ENCODE data around the gene RAB33B.

The RAB33B gene

DNA sequence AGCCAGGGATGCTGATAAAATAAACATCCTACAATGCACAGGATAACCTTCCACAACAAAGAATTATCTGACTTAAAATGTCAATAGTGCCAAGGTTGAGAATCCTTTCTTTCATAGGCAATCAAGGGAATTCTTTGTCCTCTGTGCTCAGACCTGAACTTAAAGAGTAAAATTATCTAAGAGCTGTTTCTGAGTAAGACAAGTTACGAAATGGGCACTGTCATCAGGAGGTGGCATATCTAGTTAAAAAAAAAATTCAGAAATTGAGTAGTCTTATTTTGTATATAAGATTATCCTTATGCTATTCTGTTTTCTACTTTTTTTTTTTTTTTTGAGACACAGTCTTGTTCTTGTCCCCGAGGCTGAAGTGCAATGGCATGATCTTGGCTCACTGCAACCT, 3.3 kb upstream of the RAB33B start:
- TF ChIP-seq POLR2AphosphoS5 (IDR thresholded peaks at IDR 0.05; ENCODE audit: low read depth, low read length) (no peak), FOXP2 (optimal IDR thresholded peaks at IDR 0.05; ENCODE audit: borderline replicate concordance, extremely low read depth, extremely low read length, insufficient read depth) (no peak), SIN3A (IDR thresholded peaks at IDR 0.05; ENCODE audit: borderline replicate concordance, insufficient read depth, low read length) (no peak), TAF1 (IDR thresholded peaks at IDR 0.05; ENCODE audit: borderline replicate concordance, insufficient read depth, low read length) (no peak)
- TF ChIP-seq, protein P1, sequence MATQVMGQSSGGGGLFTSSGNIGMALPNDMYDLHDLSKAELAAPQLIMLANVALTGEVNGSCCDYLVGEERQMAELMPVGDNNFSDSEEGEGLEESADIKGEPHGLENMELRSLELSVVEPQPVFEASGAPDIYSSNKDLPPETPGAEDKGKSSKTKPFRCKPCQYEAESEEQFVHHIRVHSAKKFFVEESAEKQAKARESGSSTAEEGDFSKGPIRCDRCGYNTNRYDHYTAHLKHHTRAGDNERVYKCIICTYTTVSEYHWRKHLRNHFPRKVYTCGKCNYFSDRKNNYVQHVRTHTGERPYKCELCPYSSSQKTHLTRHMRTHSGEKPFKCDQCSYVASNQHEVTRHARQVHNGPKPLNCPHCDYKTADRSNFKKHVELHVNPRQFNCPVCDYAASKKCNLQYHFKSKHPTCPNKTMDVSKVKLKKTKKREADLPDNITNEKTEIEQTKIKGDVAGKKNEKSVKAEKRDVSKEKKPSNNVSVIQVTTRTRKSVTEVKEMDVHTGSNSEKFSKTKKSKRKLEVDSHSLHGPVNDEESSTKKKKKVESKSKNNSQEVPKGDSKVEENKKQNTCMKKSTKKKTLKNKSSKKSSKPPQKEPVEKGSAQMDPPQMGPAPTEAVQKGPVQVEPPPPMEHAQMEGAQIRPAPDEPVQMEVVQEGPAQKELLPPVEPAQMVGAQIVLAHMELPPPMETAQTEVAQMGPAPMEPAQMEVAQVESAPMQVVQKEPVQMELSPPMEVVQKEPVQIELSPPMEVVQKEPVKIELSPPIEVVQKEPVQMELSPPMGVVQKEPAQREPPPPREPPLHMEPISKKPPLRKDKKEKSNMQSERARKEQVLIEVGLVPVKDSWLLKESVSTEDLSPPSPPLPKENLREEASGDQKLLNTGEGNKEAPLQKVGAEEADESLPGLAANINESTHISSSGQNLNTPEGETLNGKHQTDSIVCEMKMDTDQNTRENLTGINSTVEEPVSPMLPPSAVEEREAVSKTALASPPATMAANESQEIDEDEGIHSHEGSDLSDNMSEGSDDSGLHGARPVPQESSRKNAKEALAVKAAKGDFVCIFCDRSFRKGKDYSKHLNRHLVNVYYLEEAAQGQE (IDR thresholded peaks at IDR 0.05; ENCODE audit: insufficient read depth in 1 of 2, low read depth in 2 of 2, low read length in 2 of 2), result no peak

GRCh38 chr4:139451997-139452396, 1.9 kb upstream of the RAB33B start:
- TF ChIP-seq FOXP2 (optimal IDR thresholded peaks at IDR 0.05; ENCODE audit: borderline replicate concordance, extremely low read depth, extremely low read length, insufficient read depth) (no peak), TAF1 (IDR thresholded peaks at IDR 0.05; ENCODE audit: borderline replicate concordance, insufficient read depth, low read length) (no peak)
- TF ChIP-seq, protein P1 (IDR thresholded peaks at IDR 0.05; ENCODE audit: insufficient read depth in 1 of 2, low read depth in 2 of 2, low read length in 2 of 2), result no peak

DNA sequence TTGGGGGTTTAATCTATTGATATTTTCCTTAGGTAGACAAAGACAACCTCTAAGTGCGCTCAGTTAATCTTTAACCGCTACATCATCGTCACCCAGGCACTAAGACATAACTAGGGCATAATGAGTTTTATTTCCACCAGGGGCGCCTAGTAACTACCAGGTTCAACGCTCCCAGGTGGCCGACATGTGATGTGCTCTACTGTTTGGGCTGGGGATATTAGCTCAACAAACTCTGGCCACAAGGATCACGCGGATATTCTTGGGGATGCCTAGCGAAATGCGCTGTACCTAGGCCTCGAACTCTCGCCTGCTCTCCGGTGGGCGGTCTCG, 915 bp upstream of the RAB33B start:
- TF ChIP-seq FOXP2 (optimal IDR thresholded peaks at IDR 0.05; ENCODE audit: borderline replicate concordance, extremely low read depth, extremely low read length, insufficient read depth) (no peak), TAF1 (IDR thresholded peaks at IDR 0.05; ENCODE audit: borderline replicate concordance, insufficient read depth, low read length) (no peak), SIN3A (IDR thresholded peaks at IDR 0.05; ENCODE audit: borderline replicate concordance, insufficient read depth, low read length) (no peak), POLR2AphosphoS5 (IDR thresholded peaks at IDR 0.05; ENCODE audit: low read depth, low read length) (no peak)
- TF ChIP-seq, protein P1 (IDR thresholded peaks at IDR 0.05; ENCODE audit: insufficient read depth in 1 of 2, low read depth in 2 of 2, low read length in 2 of 2), result no peak

DNA sequence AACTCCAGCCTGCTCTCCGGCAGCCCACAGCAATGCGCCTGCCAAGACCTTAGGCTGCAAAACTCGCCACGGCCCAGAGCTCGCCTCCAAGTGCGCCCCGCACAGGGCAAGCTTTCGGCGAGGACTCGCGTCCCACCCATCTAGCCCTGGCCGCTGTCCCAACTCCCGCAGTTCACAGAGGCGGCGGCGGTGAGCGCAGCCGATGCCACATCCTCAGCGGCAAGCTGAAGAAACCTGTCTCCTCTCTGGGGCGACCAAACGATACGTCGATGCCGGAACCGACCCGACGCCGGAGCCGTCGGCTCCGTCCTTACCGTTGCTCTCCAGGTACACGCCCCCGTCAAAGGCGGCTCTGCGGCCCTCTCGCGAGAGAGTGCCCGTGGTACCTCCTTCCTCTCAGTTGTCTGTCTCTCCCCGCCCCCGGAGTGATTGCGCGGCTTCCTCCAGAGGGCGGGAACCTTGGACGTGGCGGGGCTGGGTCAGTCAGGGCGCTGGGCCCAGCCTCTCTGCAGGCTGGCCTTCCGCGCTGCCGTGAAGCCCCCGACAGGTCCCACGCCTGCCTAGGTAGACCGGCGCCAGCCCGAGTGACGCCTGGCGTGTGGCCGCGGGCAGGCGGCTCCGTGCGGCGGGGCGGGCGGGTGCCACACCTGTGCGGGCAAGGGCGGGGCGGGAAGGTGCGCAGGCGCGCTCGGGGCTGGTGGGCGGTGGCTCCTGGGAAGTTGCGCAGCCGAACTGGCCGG, 380 bp upstream of the RAB33B start:
- TF ChIP-seq, protein P1 (IDR thresholded peaks at IDR 0.05; ENCODE audit: insufficient read depth in 1 of 2, low read depth in 2 of 2, low read length in 2 of 2), result peak in 1 of 2 experiments; percentile 64; a peak in 1 of 4 replicates
- peak; percentile 74 for TF ChIP-seq POLR2AphosphoS5 (IDR thresholded peaks at IDR 0.05; ENCODE audit: low read depth, low read length)
- peak; percentile 79; the same call in 1 of the 2 replicates for TF ChIP-seq TAF1 (IDR thresholded peaks at IDR 0.05; ENCODE audit: borderline replicate concordance, insufficient read depth, low read length)
- peak; percentile 7 for TF ChIP-seq FOXP2 (optimal IDR thresholded peaks at IDR 0.05; ENCODE audit: borderline replicate concordance, extremely low read depth, extremely low read length, insufficient read depth)
- no peak; the same call in 1 of the 2 replicates for TF ChIP-seq SIN3A (IDR thresholded peaks at IDR 0.05; ENCODE audit: borderline replicate concordance, insufficient read depth, low read length)

All from PFSK-1 (cell line).